K562 (cell line): ENCODE measurements around the gene CLEC4E. TPM values are rescaled to one million over a fixed set of nuclear protein-coding genes. Genes with fewer than 3 reads are reported as not detected.

ENCODE experiments used
- ATAC-seq: fragments of 200-7000 bp; cut with Tn5 transposase; 3 replicates; pipeline ENCODE4 v1.9.1; 2020; ENCODE audit warnings: moderate library complexity
- BruUV-seq: library from RNA; stranded (reverse); fragments of 400-500 nt; replicated peaks from 2 replicates; lab custom pipeline; 2021; lab: Mats Ljungman, UMichigan
- CTCF ChIA-PET: fragments of 300-600 bp; formaldehyde crosslinking; extraction: SDS; loops from one replicate; lab custom pipeline; 2021; ENCODE audit warnings: low intra/inter-chr PET ratio; lab: Yijun Ruan, JAX
- POLR2A ChIA-PET: fragments of 300-600, 350-650 bp; sonication (Branson Sonifier 250); formaldehyde crosslinking; extraction: SDS; loops from one replicate; lab custom pipeline; 2021; ENCODE audit warnings: antibody characterized with exemption, inconsistent platforms; lab: Yijun Ruan, JAX
- DNase-seq, 4 experiments: peaks; one replicate each; pipeline versions ENCODE4 v3.0.0 to v3.0.0-alpha.2; 2011 to 2018; ENCODE audit warnings: low spot score in 3 of 4, mixed read lengths in 3 of 4; ENCODE audit errors: extremely low read depth in 1 of 4
- FAIRE-seq: peaks from 2 replicates; lab custom pipeline; 2011; peaks lifted over from hg19 to GRCh38; lab: Jason Lieb, UNC
- H2AFZ ChIP-seq: 2 replicates; pipeline ENCODE4 v1.6.0; 2011; ENCODE audit warnings: low read depth, low read length, control low read depth, inconsistent platforms
- H3K27ac ChIP-seq: fragments of 200-600 bp; 3 replicates; pipeline ENCODE4 v1.8.0; 2011; ENCODE audit warnings: low read depth, mild to moderate bottlenecking, control low read depth, inconsistent platforms, low read length, moderate library complexity, mixed read lengths; ENCODE audit errors: extremely low read depth
- H3K27me3 ChIP-seq, 2 experiments: fragments of 300-600 bp in 1 of 2; 2 replicates in 1 of 2; 3 replicates in 1 of 2; pipeline versions ENCODE4 v1.6.0 to v1.8.0; 2011; ENCODE audit warnings: inconsistent platforms in 2 of 2, low read length in 2 of 2, mild to moderate bottlenecking in 1 of 2, mixed read lengths in 1 of 2, moderate library complexity in 1 of 2; ENCODE audit not compliant: control insufficient read depth in 2 of 2, insufficient read depth in 2 of 2
- H3K36me3 ChIP-seq: fragments of 300-600 bp; 3 replicates; pipeline ENCODE4 v1.8.0; 2011; ENCODE audit warnings: mild to moderate bottlenecking, low read length, inconsistent platforms; ENCODE audit not compliant: control insufficient read depth, insufficient read depth
- H3K4me1 ChIP-seq, 2 experiments: fragments of 200-600 bp in 1 of 2; replicated peaks in 1 of 2; 2 replicates in 1 of 2; 3 replicates in 1 of 2; pipeline versions ENCODE4 v1.5.1 to v1.8.0; 2011; ENCODE audit warnings: inconsistent platforms in 2 of 2, low read length in 2 of 2, mild to moderate bottlenecking in 1 of 2, mixed read lengths in 1 of 2, moderate library complexity in 1 of 2; ENCODE audit not compliant: control insufficient read depth in 2 of 2, insufficient read depth in 2 of 2
- H3K4me2 ChIP-seq: 2 replicates; pipeline ENCODE4 v1.6.1; 2011; ENCODE audit warnings: low read length, control low read depth, inconsistent platforms, mixed read lengths; ENCODE audit not compliant: insufficient read depth
- H3K4me3 ChIP-seq: fragments of 200-600 bp; sonication (generic), shearing (Covaris generic); 2 replicates; pipeline ENCODE4 v1.5.1; 2016; ENCODE audit warnings: control low read depth, inconsistent platforms
- H3K79me2 ChIP-seq: fragments of 200-600 bp; 3 replicates; pipeline ENCODE4 v1.8.0; 2011; ENCODE audit warnings: low read length, inconsistent platforms; ENCODE audit not compliant: control insufficient read depth, insufficient read depth
- H3K9ac ChIP-seq, 2 experiments: 2 replicates each; pipeline versions ENCODE4 v1.6.0 to v1.6.1; 2011; ENCODE audit warnings: low read depth in 2 of 2, low read length in 2 of 2, control low read depth in 1 of 2, inconsistent platforms in 1 of 2, mild to moderate bottlenecking in 1 of 2, mixed read lengths in 1 of 2; ENCODE audit not compliant: insufficient read depth in 1 of 2
- H3K9me1 ChIP-seq: one replicate; pipeline ENCODE4 v1.6.0; 2011; ENCODE audit warnings: inconsistent platforms, mild to moderate bottlenecking, low read length, moderate library complexity; ENCODE audit not compliant: control insufficient read depth, insufficient read depth
- H3K9me3 ChIP-seq: replicated peaks from 2 replicates; pipeline ENCODE4 v1.5.1; 2011; ENCODE audit warnings: low read depth, low read length, inconsistent platforms; ENCODE audit not compliant: control insufficient read depth, insufficient read depth
- H4K20me1 ChIP-seq: replicated peaks from 2 replicates; pipeline ENCODE4 v1.6.1; 2011; ENCODE audit warnings: low read length, inconsistent platforms, mixed read lengths; ENCODE audit not compliant: control insufficient read depth, insufficient read depth
- CHD2 ChIP-seq: IDR thresholded peaks from 2 replicates; pipeline ENCODE4 v1.6.1; 2011; ENCODE audit warnings: low read depth, low read length
- E2F3 ChIP-seq: fragments of 250-450 bp; sonication (Bioruptor Pico); IDR thresholded peaks from 2 replicates; pipeline ENCODE4 v1.4.0; 2020; ENCODE audit warnings: mild to moderate bottlenecking
- ELF2 ChIP-seq: fragments of 250-450 bp; sonication (Bioruptor Pico); IDR thresholded peaks from 2 replicates; pipeline ENCODE4 v1.5.0; 2021; ENCODE audit warnings: mild to moderate bottlenecking
- FOXJ3 ChIP-seq: sonication (generic); formaldehyde crosslinking; IDR thresholded peaks from 2 replicates; pipeline ENCODE4 v1.4.0; 2020; ENCODE audit warnings: mild to moderate bottlenecking, missing genetic modification reagents
- KAT8 ChIP-seq: fragments of 450-650 bp; IDR thresholded peaks from 2 replicates; pipeline ENCODE4 v1.6.1; 2016; ENCODE audit warnings: low read depth, mild to moderate bottlenecking
- KDM1A ChIP-seq, 2 experiments: fragments of 450-650 bp; IDR thresholded peaks; 2 replicates each; pipeline ENCODE4 v1.6.1; 2016; ENCODE audit warnings: mild to moderate bottlenecking in 2 of 2
- KDM2B ChIP-seq: fragments of 250-450 bp; sonication (Bioruptor Pico); IDR thresholded peaks from 2 replicates; pipeline ENCODE4 v1.8.0; 2021; ENCODE audit warnings: mild to moderate bottlenecking, moderate library complexity
- KDM5B ChIP-seq: fragments of 200-600 bp; sonication (generic); IDR thresholded peaks from 2 replicates; pipeline ENCODE4 v1.6.1; 2012; ENCODE audit warnings: low read depth, mild to moderate bottlenecking, moderate library complexity, low read length, control low read depth, inconsistent platforms; ENCODE audit not compliant: insufficient replicate concordance
- LARP7 ChIP-seq: fragments of 450-650 bp; IDR thresholded peaks from 2 replicates; pipeline ENCODE4 v1.6.1; 2016
- NFIC ChIP-seq: fragments of 450-650 bp; IDR thresholded peaks from 2 replicates; pipeline ENCODE4 v1.6.1; 2017; ENCODE audit warnings: mild to moderate bottlenecking, inconsistent platforms
- PHF21A ChIP-seq: fragments of 450-650 bp; IDR thresholded peaks from 2 replicates; pipeline ENCODE4 v1.6.1; 2017; ENCODE audit warnings: low read depth, borderline replicate concordance
- SAP30 ChIP-seq: fragments of 200-600 bp; sonication (generic); IDR thresholded peaks from 2 replicates; pipeline ENCODE4 v1.6.1; 2012; ENCODE audit warnings: borderline replicate concordance, low read depth, mild to moderate bottlenecking, moderate library complexity, low read length, control low read depth, inconsistent platforms; ENCODE audit not compliant: insufficient read depth, poor library complexity, severe bottlenecking
- SMAD3 ChIP-seq: fragments of 450-650 bp; formaldehyde crosslinking; conservative IDR thresholded peaks from 2 replicates; pipeline ENCODE4 v1.4.0; 2020; ENCODE audit warnings: mild to moderate bottlenecking
- STAG1 ChIP-seq: sonication (generic); formaldehyde crosslinking; IDR thresholded peaks from 2 replicates; pipeline ENCODE4 v1.5.0; 2020; ENCODE audit warnings: missing genetic modification reagents, borderline replicate concordance
- WHSC1 ChIP-seq: IDR thresholded peaks from one replicate; pipeline ENCODE4 v1.6.1; 2012; ENCODE audit warnings: low read length, control low read depth, inconsistent platforms
- ZC3H8 ChIP-seq: fragments of 450-650 bp; IDR thresholded peaks from 2 replicates; pipeline ENCODE4 v1.6.1; 2017
- ZNF134 ChIP-seq: fragments of 250-450 bp; sonication (Bioruptor Pico); conservative IDR thresholded peaks from 2 replicates; pipeline ENCODE4 v1.4.0; 2020
- WGBS: fragments of 100-300 bp; shearing (Covaris generic); methylation state at CpG from one replicate; pipeline ENCODE4 v1.1.6; 2016; ENCODE audit warnings: low coverage, mixed read lengths; ENCODE audit not compliant: insufficient coverage; ENCODE audit errors: missing lambda C conversion rate; 5-methylcytosine and 5-hydroxymethylcytosine counted together
- in situ Hi-C: fragments of 300-500 bp; cut with MboI; formaldehyde crosslinking; loops from 4 replicates; pipeline ENCODE4 v1.15.0; 2018; ENCODE audit warnings: inconsistent platforms, mixed read lengths
- intact Hi-C: fragments of 100-400 bp; cut with micrococcal nuclease; formaldehyde crosslinking; loops from 2 replicates; pipeline ENCODE4 v1.14.2; 2022
- polyA plus RNA-seq, 8 experiments: library from polyadenylated mRNA; depleted of rRNA in 4 of 8; stranded (reverse) in 5 of 8; unstranded in 3 of 8; fragments of >200 nt; fragmentation: Nextera tagmentation in 2 of 8; fragmentation: Illumina TruSeq in 1 of 8; extraction: Ambion mirVana in 2 of 8; extraction: Trizol in 1 of 8; gene quantifications; 2 replicates each; pipeline versions ENCODE4 v1.2.1 to v1.2.3, GENCODE V29; 2011 to 2014; ENCODE audit warnings: inconsistent platforms in 1 of 8, missing spikeins in 1 of 8
- total RNA-seq, 7 experiments: library from RNA; depleted of rRNA in 6 of 7; stranded (reverse); fragments of >200 nt in 6 of 7; fragmentation: Illumina TruSeq in 2 of 7; extraction: Trizol in 2 of 7; gene quantifications; 2 replicates each; pipeline versions ENCODE4 v1.2.1 to v1.2.3, GENCODE V29; 2011 to 2021; ENCODE audit warnings: low replicate concordance in 1 of 7
- TF ChIP-seq, protein P1 (sequence below), 2 experiments: fragments of 450-650 bp; conservative IDR thresholded peaks; 2 replicates each; pipeline ENCODE4 v1.6.1; 2017; ENCODE audit warnings: mild to moderate bottlenecking in 2 of 2, moderate library complexity in 2 of 2
- TF ChIP-seq, protein P2 (sequence below): conservative IDR thresholded peaks from 2 replicates; pipeline ENCODE4 v1.6.1; 2011; ENCODE audit warnings: low read depth, mild to moderate bottlenecking, low read length; ENCODE audit not compliant: control insufficient read depth
- TF ChIP-seq, protein P3 (sequence below): fragments of 250-450 bp; sonication (Bioruptor Pico); IDR thresholded peaks from 2 replicates; pipeline ENCODE4 v1.5.0; 2021

Gene CLEC4E
- total and polyA plus RNA-seq, 9 of the 15 experiments (the other 6 are each of a cell fraction or from before 2014, with no cell fraction given), result not detected

DNA sequence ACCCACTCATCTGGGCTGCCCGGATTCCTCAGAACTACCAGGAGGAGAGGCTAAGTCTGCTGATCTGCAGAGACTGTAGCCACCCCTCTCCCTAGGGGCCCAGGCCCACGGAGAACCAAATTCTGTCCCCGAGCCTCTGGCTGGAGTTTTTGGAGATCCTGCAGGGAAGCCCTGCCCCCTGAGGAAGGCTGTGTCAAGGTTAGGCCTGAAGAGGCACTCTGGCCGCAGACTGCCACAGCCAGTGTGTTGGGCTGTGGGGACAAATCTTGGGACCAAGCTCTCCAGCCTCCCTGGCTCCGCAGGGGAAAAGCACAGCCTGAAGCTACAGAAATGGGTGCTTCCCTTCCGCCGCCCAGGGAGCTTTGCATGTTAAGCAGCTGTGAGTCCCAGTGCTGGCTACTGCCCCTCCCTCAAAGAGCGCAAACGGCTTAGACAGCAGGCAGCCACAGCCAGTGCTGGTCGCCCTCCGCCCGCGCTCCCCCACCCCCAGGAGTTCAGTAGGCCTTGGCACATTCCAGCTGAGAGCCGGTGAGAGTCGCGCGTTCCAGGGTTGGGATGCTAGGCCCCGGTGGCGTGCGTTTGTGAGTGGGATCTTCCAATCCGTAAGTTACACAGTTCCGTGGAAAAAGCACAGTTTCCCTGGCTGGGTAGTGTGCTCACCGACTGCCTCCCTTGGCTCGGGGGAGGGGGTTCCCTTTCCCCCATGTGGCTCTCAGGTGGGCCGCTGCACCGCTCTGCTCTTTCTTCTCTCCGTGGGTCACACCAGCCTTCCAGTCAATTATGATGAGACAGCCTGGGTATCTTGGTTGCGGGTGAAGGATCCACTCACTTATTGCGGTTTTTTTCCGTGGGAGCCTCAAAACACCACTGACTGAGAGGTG is 13.2 kb downstream of the CLEC4E start (continued):
- TF ChIP-seq, protein P1, sequence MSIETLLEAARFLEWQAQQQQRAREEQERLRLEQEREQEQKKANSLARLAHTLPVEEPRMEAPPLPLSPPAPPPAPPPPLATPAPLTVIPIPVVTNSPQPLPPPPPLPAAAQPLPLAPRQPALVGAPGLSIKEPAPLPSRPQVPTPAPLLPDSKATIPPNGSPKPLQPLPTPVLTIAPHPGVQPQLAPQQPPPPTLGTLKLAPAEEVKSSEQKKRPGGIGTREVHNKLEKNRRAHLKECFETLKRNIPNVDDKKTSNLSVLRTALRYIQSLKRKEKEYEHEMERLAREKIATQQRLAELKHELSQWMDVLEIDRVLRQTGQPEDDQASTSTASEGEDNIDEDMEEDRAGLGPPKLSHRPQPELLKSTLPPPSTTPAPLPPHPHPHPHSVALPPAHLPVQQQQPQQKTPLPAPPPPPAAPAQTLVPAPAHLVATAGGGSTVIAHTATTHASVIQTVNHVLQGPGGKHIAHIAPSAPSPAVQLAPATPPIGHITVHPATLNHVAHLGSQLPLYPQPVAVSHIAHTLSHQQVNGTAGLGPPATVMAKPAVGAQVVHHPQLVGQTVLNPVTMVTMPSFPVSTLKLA (conservative IDR thresholded peaks at IDR 0.05), result no peak
- TF ChIP-seq STAG1 (CRISPR knock-in tag) (no peak), KDM1A (IDR thresholded peaks at IDR 0.05) (no peak), ZC3H8 (no peak), SMAD3 (no peak), ELF2 (CRISPR knock-in tag) (no peak), KAT8 (no peak)

DNA sequence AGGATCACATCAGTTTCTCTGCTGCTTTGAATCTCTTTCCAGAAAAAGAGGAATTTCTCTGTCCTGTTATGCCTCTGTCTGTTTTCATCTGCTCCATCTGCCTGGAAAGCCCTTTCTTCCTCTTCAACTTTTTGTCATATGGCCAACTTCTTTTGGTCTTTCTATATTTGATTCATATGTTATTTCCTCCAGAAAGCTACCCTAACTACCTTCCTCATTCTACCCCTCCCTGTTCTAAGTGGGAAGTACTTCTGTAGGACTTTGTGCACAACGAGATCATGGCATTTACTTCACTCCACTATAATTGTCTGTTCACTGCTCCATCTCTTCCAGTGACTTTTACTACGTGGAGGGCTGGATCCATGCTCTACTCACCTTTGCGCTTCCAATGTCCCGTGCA is 21.5 kb downstream of the CLEC4E start:
- no peak for FAIRE-seq
- no peak for TF ChIP-seq FOXJ3 (CRISPR knock-in tag)
- TF ChIP-seq KDM5B, result no peak
- no peak for TF ChIP-seq WHSC1
- no peak for TF ChIP-seq PHF21A
- TF ChIP-seq, protein P2, sequence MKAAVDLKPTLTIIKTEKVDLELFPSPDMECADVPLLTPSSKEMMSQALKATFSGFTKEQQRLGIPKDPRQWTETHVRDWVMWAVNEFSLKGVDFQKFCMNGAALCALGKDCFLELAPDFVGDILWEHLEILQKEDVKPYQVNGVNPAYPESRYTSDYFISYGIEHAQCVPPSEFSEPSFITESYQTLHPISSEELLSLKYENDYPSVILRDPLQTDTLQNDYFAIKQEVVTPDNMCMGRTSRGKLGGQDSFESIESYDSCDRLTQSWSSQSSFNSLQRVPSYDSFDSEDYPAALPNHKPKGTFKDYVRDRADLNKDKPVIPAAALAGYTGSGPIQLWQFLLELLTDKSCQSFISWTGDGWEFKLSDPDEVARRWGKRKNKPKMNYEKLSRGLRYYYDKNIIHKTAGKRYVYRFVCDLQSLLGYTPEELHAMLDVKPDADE, result no peak
- no peak for TF ChIP-seq SAP30
- no peak for TF ChIP-seq NFIC
- TF ChIP-seq, protein P3, sequence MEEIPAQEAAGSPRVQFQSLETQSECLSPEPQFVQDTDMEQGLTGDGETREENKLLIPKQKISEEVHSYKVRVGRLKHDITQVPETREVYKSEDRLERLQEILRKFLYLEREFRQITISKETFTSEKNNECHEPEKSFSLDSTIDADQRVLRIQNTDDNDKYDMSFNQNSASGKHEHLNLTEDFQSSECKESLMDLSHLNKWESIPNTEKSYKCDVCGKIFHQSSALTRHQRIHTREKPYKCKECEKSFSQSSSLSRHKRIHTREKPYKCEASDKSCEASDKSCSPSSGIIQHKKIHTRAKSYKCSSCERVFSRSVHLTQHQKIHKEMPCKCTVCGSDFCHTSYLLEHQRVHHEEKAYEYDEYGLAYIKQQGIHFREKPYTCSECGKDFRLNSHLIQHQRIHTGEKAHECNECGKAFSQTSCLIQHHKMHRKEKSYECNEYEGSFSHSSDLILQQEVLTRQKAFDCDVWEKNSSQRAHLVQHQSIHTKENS, result no peak
- TF ChIP-seq LARP7, result no peak
- TF ChIP-seq ZNF134 (CRISPR knock-in tag), result no peak
- TF ChIP-seq CHD2, result no peak
- no peak for TF ChIP-seq KDM2B (CRISPR knock-in tag)
- TF ChIP-seq E2F3 (CRISPR knock-in tag), result no peak

More for the DNA sequence above, 21.5 kb downstream of the CLEC4E start:
- Histone ChIP-seq H3K4me2 (no peak overlapping the region), H3K4me3 (no peak overlapping the region), H3K4me1 (no peaks in the 10 kb centered on the region), H3K79me2 (no peaks in the 10 kb centered on the region), H3K9me1 (no peaks in the 10 kb centered on the region), H3K27ac (no peak overlapping the region), H3K9ac (no peak overlapping the region), H3K36me3 (no peaks in the 10 kb centered on the region), H3K27me3 (no peaks in the 10 kb centered on the region), H4K20me1 (no peaks in the 10 kb centered on the region), H3K9me3 (no peaks in the 10 kb centered on the region), H2AFZ (no peak overlapping the region)
- ChIA-PET CTCF (no interaction called here), POLR2A (no interaction called here)
- 0% methylated on average over 4 of the region's 4 CpGs for WGBS
- ATAC-seq, result no peak
- no peak for DNase-seq
- intact Hi-C loops, result no loop called here
- in situ Hi-C loops, result no loop called here
- no TSS peak for BruUV-seq
